ENCODE data around the gene ST6GAL1. TPM values are rescaled to one million over a fixed set of nuclear protein-coding genes. Genes with fewer than 3 reads are reported as not detected.

The ST6GAL1 gene
- total RNA-seq, 1 donor from 2014 or later = 59.9 TPM

DNA sequence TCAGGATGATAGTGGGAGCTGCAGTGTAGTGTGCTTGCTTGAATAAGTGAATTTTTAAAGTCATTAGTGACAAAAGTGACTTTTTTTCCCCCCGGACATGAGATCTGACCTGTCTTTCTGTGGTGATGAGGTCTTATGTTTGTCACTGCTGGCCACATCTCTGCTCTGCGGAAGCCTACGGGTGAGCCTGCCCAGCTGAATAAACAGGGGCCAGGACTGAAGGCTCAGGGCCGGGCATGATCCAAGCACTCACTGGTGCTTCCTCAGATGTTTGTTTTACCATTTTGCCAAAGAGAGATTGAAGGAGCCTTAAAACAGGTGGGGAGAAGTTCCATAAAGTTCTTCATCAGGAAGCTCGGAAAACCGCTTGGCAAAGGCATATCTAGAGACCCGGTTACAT is 174.0 kb downstream of the ST6GAL1 start:
- DNase-seq (ENCODE audit: low spot score in 2 of 2) = no peak
- no peak for TF ChIP-seq CTCF (IDR thresholded peaks at IDR 0.05)
- no peaks in the 10 kb centered on the region for H3K36me3 ChIP-seq
- H3K9me3 ChIP-seq = no peaks in the 10 kb centered on the region
- intact Hi-C loops (cut with DNase I) = loop anchor here (5.0 kb wide), 1 partner anchor 127 kb away; no protein-coding TSS in a partner anchor
- peak overlapping the region in 1 of 2 donors; percentile 50 for H3K4me3 ChIP-seq
- no peaks in the 10 kb centered on the region for H3K27me3 ChIP-seq
- peak overlapping the region; percentile 82 to 86 for H3K27ac ChIP-seq
- peaks cover 18 to 52% of the 10 kb centered on the region in 2 donors for H3K4me1 ChIP-seq

- no peak for DNase-seq (ENCODE audit: low spot score in 2 of 2)
- TF ChIP-seq CTCF (IDR thresholded peaks at IDR 0.05) = no peak
- Histone ChIP-seq H3K36me3 (no peaks in the 10 kb centered on the region), H3K27me3 (no peaks in the 10 kb centered on the region), H3K4me3 (peak overlapping the region; percentile 3 to 50), H3K4me1 (peaks cover 18 to 53% of the 10 kb centered on the region in 2 donors), H3K9me3 (no peaks in the 10 kb centered on the region), H3K27ac (peak overlapping the region; percentile 82 to 86)
- intact Hi-C loops (cut with DNase I) = loop anchor here (5.0 kb wide), 1 partner anchor 128 kb away; no protein-coding TSS in a partner anchor
These were observed 174.6 kb downstream of the ST6GAL1 start for GRCh38 chr3:187104933-187105332.

- no peak for TF ChIP-seq CTCF (IDR thresholded peaks at IDR 0.05)
- intact Hi-C loops (cut with DNase I) = no loop called here
- Histone ChIP-seq H3K9me3 (no peaks in the 10 kb centered on the region), H3K4me3 (no peak overlapping the region), H3K36me3 (no peaks in the 10 kb centered on the region), H3K4me1 (peaks cover 18 to 53% of the 10 kb centered on the region in 2 donors), H3K27me3 (no peaks in the 10 kb centered on the region), H3K27ac (peak overlapping the region; percentile 82 to 86)
- DNase-seq (ENCODE audit: low spot score in 2 of 2) = no peak
These were observed 175.4 kb downstream of the ST6GAL1 start for GRCh38 chr3:187105700-187106099.

DNA sequence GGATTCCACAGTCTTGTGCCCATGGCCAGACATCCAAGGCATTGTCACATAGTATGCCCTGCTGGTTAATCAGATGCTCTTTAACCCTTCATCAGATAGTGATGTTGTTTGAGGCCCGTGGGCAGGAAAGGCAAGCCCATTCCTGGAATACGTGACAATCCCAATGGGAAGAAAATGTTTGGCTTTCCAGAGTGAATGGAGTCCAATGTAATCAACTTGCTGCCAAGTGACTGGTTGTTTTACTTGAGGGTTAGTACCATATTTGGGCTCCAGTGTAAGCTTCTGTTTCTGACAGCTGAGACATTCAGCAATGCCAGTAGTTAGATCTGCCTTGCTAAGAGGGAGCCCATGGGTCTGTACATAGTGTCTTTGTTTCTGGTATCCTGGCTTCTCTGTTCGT is 177.7 kb downstream of the ST6GAL1 start:
- intact Hi-C loops (cut with DNase I) = loop anchor here (2.0 kb wide), 1 partner anchor 31 kb away; the partner anchor contains the start of gene RPL39L
- Histone ChIP-seq H3K27me3 (no peaks in the 10 kb centered on the region), H3K4me3 (no peak overlapping the region), H3K27ac (peak overlapping the region; percentile 82 to 86), H3K9me3 (no peaks in the 10 kb centered on the region), H3K36me3 (no peaks in the 10 kb centered on the region), H3K4me1 (peaks cover 10 to 39% of the 10 kb centered on the region in 2 donors)
- no peak for TF ChIP-seq CTCF (IDR thresholded peaks at IDR 0.05)
- peak in 1 of 2 donors; percentile 77 for DNase-seq (ENCODE audit: low spot score in 2 of 2)

DNA sequence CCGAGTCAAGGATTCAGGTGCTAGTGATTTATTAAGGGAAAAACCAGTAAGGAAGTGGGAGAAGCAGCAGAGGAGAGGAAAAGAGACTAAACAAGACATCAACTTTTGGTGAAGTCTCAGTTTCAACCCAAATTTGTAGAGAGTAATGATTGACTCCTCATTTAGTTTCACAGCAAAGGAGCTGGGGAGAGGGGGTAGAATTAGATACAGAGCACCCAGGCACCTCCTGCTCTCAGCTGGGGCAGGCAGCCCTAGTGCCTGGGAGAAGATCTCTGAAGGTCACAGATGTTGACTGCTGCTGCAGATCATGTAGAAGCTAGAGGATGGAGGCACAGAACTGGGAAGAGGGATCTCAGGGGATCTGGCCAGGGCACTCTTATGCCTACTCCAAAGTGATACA is 179.8 kb downstream of the ST6GAL1 start:
- no peak for DNase-seq (ENCODE audit: low spot score in 2 of 2)
- intact Hi-C loops (cut with DNase I) = no loop called here
- Histone ChIP-seq H3K9me3 (no peaks in the 10 kb centered on the region), H3K36me3 (no peaks in the 10 kb centered on the region), H3K4me3 (no peak overlapping the region), H3K4me1 (peaks cover 7 to 25% of the 10 kb centered on the region in 2 donors), H3K27ac (peak overlapping the region; percentile 9 to 74), H3K27me3 (no peaks in the 10 kb centered on the region)
- no peak for TF ChIP-seq CTCF (IDR thresholded peaks at IDR 0.05)
